HepG2 (cell line): Measurements from ENCODE around the gene TMEM63B. TPM values are rescaled to one million over a fixed set of nuclear protein-coding genes. Genes with fewer than 3 reads are reported as not detected.

ENCODE experiments used
- ATAC-seq: fragments of 200-7000 bp; cut with Tn5 transposase; 3 replicates; pipeline ENCODE4 v1.9.1; 2020; ENCODE audit warnings: mild to moderate bottlenecking, moderate library complexity
- BruUV-seq: library from RNA; stranded (reverse); fragments of 400-500 nt; replicated peaks from 2 replicates; lab custom pipeline; 2021; lab: Mats Ljungman, UMichigan
- CTCF ChIA-PET: fragments of 300-600 bp; formaldehyde crosslinking; extraction: SDS; loops from one replicate; lab custom pipeline; 2021; ENCODE audit warnings: low total read pairs, inconsistent platforms, low intra/inter-chr PET ratio; lab: Yijun Ruan, JAX
- POLR2A ChIA-PET: fragments of 350-600 bp; sonication (Branson Sonifier 250); formaldehyde crosslinking; loops from one replicate; lab custom pipeline; 2020; ENCODE audit warnings: antibody characterized with exemption, inconsistent platforms; lab: Yijun Ruan, JAX
- DNase-seq: peaks from one replicate; pipeline ENCODE4 v3.0.0-alpha.2; 2015; ENCODE audit warnings: low spot score
- FAIRE-seq: peaks from 3 replicates; lab custom pipeline; 2011; peaks lifted over from hg19 to GRCh38; lab: Jason Lieb, UNC
- H2AFZ ChIP-seq: one replicate; pipeline ENCODE4 v1.6.1; 2011; ENCODE audit warnings: low read length, inconsistent platforms
- H3K27ac ChIP-seq: fragments of 300-600 bp; 3 replicates; pipeline ENCODE4 v1.8.0; 2011; ENCODE audit warnings: mixed run types, mild to moderate bottlenecking, mixed read lengths, low read length, inconsistent platforms; ENCODE audit not compliant: insufficient read depth; ENCODE audit errors: extremely low read length
- H3K27me3 ChIP-seq, 2 experiments: fragments of 200-600 bp in 1 of 2; 2 replicates in 1 of 2; 3 replicates in 1 of 2; pipeline versions ENCODE4 v1.6.0 to v1.8.0; 2011; ENCODE audit warnings: low read length in 2 of 2, mild to moderate bottlenecking in 2 of 2, moderate library complexity in 2 of 2, inconsistent platforms in 1 of 2; ENCODE audit not compliant: insufficient read depth in 2 of 2, control insufficient read depth in 1 of 2
- H3K36me3 ChIP-seq, 2 experiments: fragments of 200-600 bp in 1 of 2; replicated peaks in 1 of 2; 2 replicates in 1 of 2; 3 replicates in 1 of 2; pipeline versions ENCODE4 v1.5.1 to v1.8.0; 2011; ENCODE audit warnings: low read length in 2 of 2, inconsistent platforms in 1 of 2; ENCODE audit not compliant: insufficient read depth in 2 of 2, control insufficient read depth in 1 of 2
- H3K4me1 ChIP-seq: 2 replicates; pipeline ENCODE4 v1.5.1; 2012; ENCODE audit warnings: low read length, inconsistent platforms; ENCODE audit not compliant: insufficient read depth
- H3K4me2 ChIP-seq: 2 replicates; pipeline ENCODE4 v1.6.0; 2011; ENCODE audit warnings: low read depth, low read length, inconsistent platforms
- H3K4me3 ChIP-seq, 3 experiments: fragments of 200-600 bp in 1 of 3; sonication (generic), shearing (Covaris generic) in 1 of 3; replicated peaks in 1 of 3; 2 replicates each; pipeline ENCODE4 v1.5.1; 2011 to 2016; ENCODE audit warnings: low read length in 3 of 3, inconsistent platforms in 2 of 3, low read depth in 2 of 3, mild to moderate bottlenecking in 2 of 3, control low read depth in 1 of 3, mixed read lengths in 1 of 3; ENCODE audit not compliant: insufficient read depth in 1 of 3
- H3K79me2 ChIP-seq: one replicate; pipeline ENCODE4 v1.6.1; 2011; ENCODE audit warnings: low read length, inconsistent platforms; ENCODE audit not compliant: insufficient read depth
- H3K9ac ChIP-seq: 2 replicates; pipeline ENCODE4 v1.6.0; 2011; ENCODE audit warnings: mild to moderate bottlenecking, low read depth, low read length, inconsistent platforms; ENCODE audit not compliant: insufficient read depth
- H3K9me3 ChIP-seq: 2 replicates; pipeline ENCODE4 v1.5.1; 2012; ENCODE audit warnings: mild to moderate bottlenecking, low read length
- H4K20me1 ChIP-seq: 2 replicates; pipeline ENCODE4 v1.6.0; 2011; ENCODE audit warnings: inconsistent platforms, mild to moderate bottlenecking, low read length, moderate library complexity; ENCODE audit not compliant: insufficient read depth
- BHLHE40 ChIP-seq: IDR thresholded peaks from 2 replicates; pipeline ENCODE4 v1.6.1; 2011; ENCODE audit warnings: low read length, improper control_type of control experiment
- CBX1 ChIP-seq: IDR thresholded peaks from one replicate; pipeline ENCODE4 v1.6.1; 2016; ENCODE audit warnings: antibody characterized with exemption, low read depth
- DNMT1 ChIP-seq: sonication (generic); formaldehyde crosslinking; IDR thresholded peaks from 2 replicates; pipeline ENCODE4 v1.5.1; 2020; ENCODE audit warnings: mild to moderate bottlenecking, missing genetic modification reagents
- GATA4 ChIP-seq: sonication (generic); IDR thresholded peaks from 2 replicates; pipeline ENCODE4 v1.6.1; 2016; ENCODE audit warnings: antibody characterized with exemption, low read depth, borderline replicate concordance
- HNRNPK ChIP-seq: fragments of 200-400 bp; formaldehyde crosslinking; IDR thresholded peaks from 2 replicates; pipeline ENCODE4 v1.6.1; 2018; ENCODE audit warnings: low read length, low read depth, moderate library complexity, mild to moderate bottlenecking; ENCODE audit not compliant: poor library complexity, severe bottlenecking
- HNRNPLL ChIP-seq: fragments of 200-400 bp; formaldehyde crosslinking; IDR thresholded peaks from 2 replicates; pipeline ENCODE4 v1.6.1; 2017; ENCODE audit warnings: mild to moderate bottlenecking, low read depth, low read length; ENCODE audit not compliant: poor library complexity, severe bottlenecking
- HNRNPUL1 ChIP-seq: fragments of 200-400 bp; formaldehyde crosslinking; IDR thresholded peaks from 2 replicates; pipeline ENCODE4 v1.6.1; 2017; ENCODE audit warnings: low read depth, mild to moderate bottlenecking, low read length, moderate library complexity
- MED1 ChIP-seq: sonication (generic); formaldehyde crosslinking; IDR thresholded peaks from 2 replicates; pipeline ENCODE4 v1.4.0; 2020; ENCODE audit warnings: missing genetic modification reagents
- ZC3H13 ChIP-seq: sonication (generic); formaldehyde crosslinking; IDR thresholded peaks from 2 replicates; pipeline ENCODE4 v1.8.1; 2023; ENCODE audit warnings: mild to moderate bottlenecking, missing genetic modification reagents, moderate library complexity
- ZFP90 ChIP-seq: sonication (generic); formaldehyde crosslinking; IDR thresholded peaks from 2 replicates; pipeline ENCODE4 v1.8.0; 2022; ENCODE audit warnings: missing genetic modification reagents, mild to moderate bottlenecking, inconsistent platforms, borderline replicate concordance
- ZNF160 ChIP-seq: sonication (generic); formaldehyde crosslinking; IDR thresholded peaks from 2 replicates; pipeline ENCODE4 v1.8.0; 2022; ENCODE audit warnings: mild to moderate bottlenecking, inconsistent platforms, missing genetic modification reagents
- ZNF180 ChIP-seq: sonication (generic); formaldehyde crosslinking; IDR thresholded peaks from 2 replicates; pipeline ENCODE4 v1.4.0; 2020; ENCODE audit warnings: low read depth, missing genetic modification reagents, borderline replicate concordance
- ZNF546 ChIP-seq: sonication (generic); formaldehyde crosslinking; conservative IDR thresholded peaks from 2 replicates; pipeline ENCODE4 v1.8.1; 2023; ENCODE audit warnings: mild to moderate bottlenecking, missing genetic modification reagents
- ZNF552 ChIP-seq: sonication (generic); formaldehyde crosslinking; IDR thresholded peaks from 2 replicates; pipeline ENCODE4 v1.9.0; 2022; ENCODE audit warnings: missing genetic modification reagents, mild to moderate bottlenecking, borderline replicate concordance
- ZNF562 ChIP-seq: sonication (generic); formaldehyde crosslinking; IDR thresholded peaks from 2 replicates; pipeline ENCODE4 v1.8.0; 2022; ENCODE audit warnings: missing genetic modification reagents, borderline replicate concordance
- ZNF816 ChIP-seq: sonication (generic); formaldehyde crosslinking; IDR thresholded peaks from 2 replicates; pipeline ENCODE4 v1.8.0; 2022; ENCODE audit warnings: missing genetic modification reagents, mild to moderate bottlenecking, borderline replicate concordance
- ZNF83 ChIP-seq: sonication (generic); formaldehyde crosslinking; IDR thresholded peaks from 2 replicates; pipeline ENCODE4 v1.4.0; 2020; ENCODE audit warnings: missing genetic modification reagents, mild to moderate bottlenecking, borderline replicate concordance
- WGBS: methylation state at CpG from one replicate; pipeline ENCODE4 v1.1.6; 2017; ENCODE audit warnings: low lambda C conversion rate; 5-methylcytosine and 5-hydroxymethylcytosine counted together
- in situ Hi-C: cut with HindIII; loops from 2 replicates; pipeline ENCODE4 v1.10.0; 2017; ENCODE audit warnings: low pct_unique_long_range_greater_than_20kb; ENCODE audit not compliant: extremely low pct_ligation_motif_present
- intact Hi-C: fragments of 100-400 bp; cut with micrococcal nuclease; formaldehyde crosslinking; loops from one replicate; pipeline ENCODE4 v1.10.0; 2022; ENCODE audit not compliant: unreplicated experiment
- polyA plus RNA-seq, 8 experiments: library from polyadenylated mRNA; depleted of rRNA in 3 of 8; stranded (reverse) in 7 of 8; unstranded in 1 of 8; fragments of >200 nt; fragmentation: Illumina TruSeq in 4 of 8; extraction: Trizol in 4 of 8; gene quantifications; 2 replicates each; pipeline versions ENCODE4 v1.2.1 to v1.2.3, GENCODE V29; 2011 to 2016; ENCODE audit warnings: low read depth in 4 of 8, missing spikeins in 1 of 8, mixed read lengths in 1 of 8; ENCODE audit not compliant: insufficient read depth in 1 of 8
- total RNA-seq, 5 experiments: library from RNA; depleted of rRNA; stranded (reverse); fragments of >200 nt; fragmentation: Illumina TruSeq; extraction: Trizol; gene quantifications; 2 replicates each; pipeline ENCODE4 v1.2.3, GENCODE V29; 2016; ENCODE audit warnings: low read depth in 1 of 5
- TF ChIP-seq, protein P1 (sequence below): sonication (generic); formaldehyde crosslinking; IDR thresholded peaks from 2 replicates; pipeline ENCODE4 v1.5.1; 2020; ENCODE audit warnings: mild to moderate bottlenecking, moderate library complexity, missing genetic modification reagents
- TF ChIP-seq, protein P2 (sequence below): sonication (generic); formaldehyde crosslinking; IDR thresholded peaks from 2 replicates; pipeline ENCODE4 v1.5.1; 2020; ENCODE audit warnings: mild to moderate bottlenecking, missing genetic modification reagents, moderate library complexity

TMEM63B gene
- total and polyA plus RNA-seq, 2 of the 13 experiments (the other 11 are each of a cell fraction or from before 2014, with no cell fraction given) = 27.4 to 75.8 TPM

DNA sequence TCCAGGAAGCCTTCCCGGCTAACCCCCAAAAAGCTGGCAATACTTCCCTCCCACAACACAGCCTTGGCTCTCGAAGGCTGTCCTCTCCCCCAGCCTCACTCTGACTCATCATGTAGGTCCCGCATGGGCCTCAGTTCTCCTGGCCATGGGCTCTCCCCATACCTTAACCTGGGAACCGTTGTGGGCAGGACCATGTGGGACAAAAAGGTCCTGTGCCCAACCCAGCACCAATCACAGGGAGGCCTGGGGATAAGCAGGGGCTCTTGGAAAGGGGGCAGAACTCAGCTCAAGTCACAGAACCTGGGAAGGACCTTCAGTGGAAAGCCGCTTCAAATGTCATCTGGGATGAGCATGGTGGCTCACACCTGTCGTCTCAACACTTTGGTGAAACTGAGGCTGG lies 45.6 kb upstream of the TMEM63B start (continued):
- TF ChIP-seq HNRNPUL1 (no peak), CBX1 (no peak), ZNF562 (CRISPR knock-in tag) (no peak)
- TF ChIP-seq, protein P1, sequence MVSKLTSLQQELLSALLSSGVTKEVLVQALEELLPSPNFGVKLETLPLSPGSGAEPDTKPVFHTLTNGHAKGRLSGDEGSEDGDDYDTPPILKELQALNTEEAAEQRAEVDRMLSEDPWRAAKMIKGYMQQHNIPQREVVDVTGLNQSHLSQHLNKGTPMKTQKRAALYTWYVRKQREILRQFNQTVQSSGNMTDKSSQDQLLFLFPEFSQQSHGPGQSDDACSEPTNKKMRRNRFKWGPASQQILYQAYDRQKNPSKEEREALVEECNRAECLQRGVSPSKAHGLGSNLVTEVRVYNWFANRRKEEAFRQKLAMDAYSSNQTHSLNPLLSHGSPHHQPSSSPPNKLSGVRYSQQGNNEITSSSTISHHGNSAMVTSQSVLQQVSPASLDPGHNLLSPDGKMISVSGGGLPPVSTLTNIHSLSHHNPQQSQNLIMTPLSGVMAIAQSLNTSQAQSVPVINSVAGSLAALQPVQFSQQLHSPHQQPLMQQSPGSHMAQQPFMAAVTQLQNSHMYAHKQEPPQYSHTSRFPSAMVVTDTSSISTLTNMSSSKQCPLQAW (CRISPR knock-in tag) = peak; percentile 57; the same call in 1 of the 2 replicates

DNA sequence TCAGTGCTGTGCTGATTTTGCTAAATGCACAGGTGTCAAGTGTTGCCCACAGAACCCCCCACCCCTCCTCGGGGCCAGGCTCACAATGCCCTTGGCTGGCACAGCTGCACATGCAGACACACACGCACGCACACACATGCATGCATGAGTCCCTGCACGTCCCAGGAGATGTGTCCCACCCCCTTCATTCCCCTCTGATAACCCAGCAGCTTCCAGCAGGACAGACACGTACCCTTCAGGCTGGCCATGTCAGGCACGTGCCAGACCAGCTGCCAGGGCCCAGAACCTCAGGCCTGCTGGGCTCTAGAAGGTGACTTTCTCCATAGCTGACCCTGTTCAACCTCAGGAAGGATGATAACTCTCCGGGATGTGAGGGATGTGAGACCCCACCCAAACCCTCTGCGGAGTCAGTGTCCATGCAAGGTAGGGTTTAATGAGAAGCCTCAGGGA lies 44.5 kb upstream of the TMEM63B start:
- Histone ChIP-seq H3K9me3 (no peaks in the 10 kb centered on the region), H3K9ac (no peak overlapping the region), H2AFZ (no peak overlapping the region), H3K4me2 (no peak overlapping the region; the same call in 1 of the 2 replicates), H3K27me3 (no peaks in the 10 kb centered on the region), H3K4me3 (no peak overlapping the region), H3K79me2 (no peaks in the 10 kb centered on the region), H3K4me1 (peaks cover 90% of the 10 kb centered on the region), H3K27ac (no peak overlapping the region), H3K36me3 (no peaks in the 10 kb centered on the region), H4K20me1 (no peaks in the 10 kb centered on the region)
- POLR2A ChIA-PET = no interaction called here
- intact Hi-C loops (no loop called here), in situ Hi-C loops (no loop called here)
- WGBS = 64% methylated on average over 8 of the region's 8 CpGs
- DNase-seq = no peak
- CTCF ChIA-PET = no interaction called here
- BruUV-seq = no TSS peak
- no peak for FAIRE-seq
- ATAC-seq = no peak
- no peak for TF ChIP-seq ZFP90
- TF ChIP-seq ZNF83 (CRISPR knock-in tag) = no peak
- TF ChIP-seq, protein P2, sequence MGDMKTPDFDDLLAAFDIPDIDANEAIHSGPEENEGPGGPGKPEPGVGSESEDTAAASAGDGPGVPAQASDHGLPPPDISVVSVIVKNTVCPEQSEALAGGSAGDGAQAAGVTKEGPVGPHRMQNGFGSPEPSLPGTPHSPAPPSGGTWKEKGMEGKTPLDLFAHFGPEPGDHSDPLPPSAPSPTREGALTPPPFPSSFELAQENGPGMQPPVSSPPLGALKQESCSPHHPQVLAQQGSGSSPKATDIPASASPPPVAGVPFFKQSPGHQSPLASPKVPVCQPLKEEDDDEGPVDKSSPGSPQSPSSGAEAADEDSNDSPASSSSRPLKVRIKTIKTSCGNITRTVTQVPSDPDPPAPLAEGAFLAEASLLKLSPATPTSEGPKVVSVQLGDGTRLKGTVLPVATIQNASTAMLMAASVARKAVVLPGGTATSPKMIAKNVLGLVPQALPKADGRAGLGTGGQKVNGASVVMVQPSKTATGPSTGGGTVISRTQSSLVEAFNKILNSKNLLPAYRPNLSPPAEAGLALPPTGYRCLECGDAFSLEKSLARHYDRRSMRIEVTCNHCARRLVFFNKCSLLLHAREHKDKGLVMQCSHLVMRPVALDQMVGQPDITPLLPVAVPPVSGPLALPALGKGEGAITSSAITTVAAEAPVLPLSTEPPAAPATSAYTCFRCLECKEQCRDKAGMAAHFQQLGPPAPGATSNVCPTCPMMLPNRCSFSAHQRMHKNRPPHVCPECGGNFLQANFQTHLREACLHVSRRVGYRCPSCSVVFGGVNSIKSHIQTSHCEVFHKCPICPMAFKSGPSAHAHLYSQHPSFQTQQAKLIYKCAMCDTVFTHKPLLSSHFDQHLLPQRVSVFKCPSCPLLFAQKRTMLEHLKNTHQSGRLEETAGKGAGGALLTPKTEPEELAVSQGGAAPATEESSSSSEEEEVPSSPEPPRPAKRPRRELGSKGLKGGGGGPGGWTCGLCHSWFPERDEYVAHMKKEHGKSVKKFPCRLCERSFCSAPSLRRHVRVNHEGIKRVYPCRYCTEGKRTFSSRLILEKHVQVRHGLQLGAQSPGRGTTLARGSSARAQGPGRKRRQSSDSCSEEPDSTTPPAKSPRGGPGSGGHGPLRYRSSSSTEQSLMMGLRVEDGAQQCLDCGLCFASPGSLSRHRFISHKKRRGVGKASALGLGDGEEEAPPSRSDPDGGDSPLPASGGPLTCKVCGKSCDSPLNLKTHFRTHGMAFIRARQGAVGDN (CRISPR knock-in tag) = peak; percentile 77
- 0 out of 2 replicates have a peak, but pooled peaks have one; percentile 52 for TF ChIP-seq ZNF816 (CRISPR knock-in tag)
- TF ChIP-seq ZNF552 (CRISPR knock-in tag) = no peak
- no peak for TF ChIP-seq HNRNPK
- no peak for TF ChIP-seq DNMT1 (CRISPR knock-in tag)
- TF ChIP-seq ZC3H13 = peak; percentile 63; the same call in 1 of the 2 replicates
- no peak for TF ChIP-seq ZNF180 (CRISPR knock-in tag)
- 0 out of 2 replicates have a peak, but pooled peaks have one; percentile 36 for TF ChIP-seq MED1 (CRISPR knock-in tag)
- no peak for TF ChIP-seq GATA4
- peak; percentile 58 for TF ChIP-seq HNRNPLL
- peak; percentile 72 for TF ChIP-seq BHLHE40
- 0 out of 2 replicates have a peak, but pooled peaks have one; percentile 35 for TF ChIP-seq ZNF546 (CRISPR knock-in tag)
- peak; percentile 68; the same call in 1 of the 2 replicates for TF ChIP-seq ZNF160
